Kidney tubule cell (primary cell): Measurements from ENCODE around the gene SSPN.

ENCODE experiments used
- DNase-seq: peaks from one replicate; pipeline ENCODE4 v3.0.0-alpha.2; 2018; ENCODE audit warnings: low spot score

Gene SSPN

DNA sequence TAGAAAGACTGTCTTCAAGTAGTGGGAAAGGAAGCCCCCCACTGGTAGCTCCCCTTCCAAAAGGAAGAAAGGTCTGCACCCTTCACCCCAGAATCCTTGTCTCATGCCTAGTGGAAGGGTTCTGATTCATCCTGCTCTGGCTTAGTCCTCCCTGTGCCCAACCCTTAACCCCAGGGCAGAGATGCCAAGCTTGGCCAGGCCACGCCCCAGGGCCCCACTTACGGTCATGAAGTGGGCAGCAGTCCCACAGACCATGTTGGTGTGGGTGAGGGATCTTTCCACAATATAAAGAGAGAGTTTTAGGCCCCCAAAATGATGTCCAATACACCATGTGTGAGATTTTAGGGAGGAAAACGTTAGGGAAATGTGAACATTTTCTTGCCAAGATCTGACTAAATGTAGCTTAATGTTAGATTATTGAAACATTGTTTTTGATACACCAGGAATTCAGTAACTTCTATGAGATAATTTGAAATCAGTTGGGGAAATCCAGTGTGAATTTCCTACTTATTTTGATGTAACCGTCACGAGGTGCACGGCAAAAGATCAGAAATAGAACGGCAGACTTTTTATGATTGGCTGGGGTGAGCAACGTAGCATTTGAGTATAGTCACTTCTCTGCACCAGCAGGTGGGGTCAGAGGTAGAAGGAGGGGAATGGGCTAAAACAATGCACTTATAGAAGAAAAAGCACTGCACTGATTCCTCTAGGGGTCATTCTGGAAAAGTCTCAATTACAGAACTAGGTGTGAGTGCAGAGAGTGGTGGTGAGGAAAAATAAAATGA lies 8.2 kb upstream of the SSPN start:
- DNase-seq: no peak

DNA sequence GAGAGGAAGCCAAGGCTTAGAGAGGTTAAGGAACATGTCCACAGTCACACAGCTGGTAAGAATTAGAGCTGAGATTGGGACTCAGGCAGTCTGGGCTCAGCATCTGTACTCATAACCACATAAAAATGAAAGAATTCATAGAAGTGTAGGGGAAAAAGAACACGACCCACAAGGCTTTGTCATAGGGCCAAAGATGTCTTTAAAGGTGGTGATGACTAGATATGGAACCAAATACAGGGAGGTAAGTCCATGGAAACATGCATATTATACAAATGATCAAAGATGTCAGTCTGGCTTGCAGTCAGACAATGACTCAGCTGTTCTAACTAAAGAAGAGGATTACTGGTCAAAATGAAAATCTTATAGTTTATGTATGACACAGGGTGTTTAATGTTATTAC lies 7.2 kb upstream of the SSPN start:
- peak; percentile 53 for DNase-seq

DNA sequence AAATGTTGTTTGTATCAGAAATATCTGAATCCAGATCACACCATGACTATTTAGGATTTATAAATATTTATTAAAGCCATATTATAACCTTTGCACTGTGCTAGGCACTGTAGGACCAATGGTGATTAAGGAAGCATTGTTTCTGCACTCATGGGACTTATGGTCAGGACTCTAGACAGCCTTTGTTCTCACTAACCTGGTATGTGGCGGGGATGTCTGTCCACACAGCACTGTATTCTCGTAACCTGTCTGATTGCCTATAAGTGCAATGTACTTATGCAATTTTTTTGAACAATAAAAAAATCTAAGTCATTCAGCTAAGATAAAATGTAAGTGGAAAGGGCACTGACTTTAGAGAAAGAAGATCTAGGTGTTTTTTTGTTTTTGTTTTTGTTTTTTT lies 6.7 kb upstream of the SSPN start:
- DNase-seq: no peak

DNA sequence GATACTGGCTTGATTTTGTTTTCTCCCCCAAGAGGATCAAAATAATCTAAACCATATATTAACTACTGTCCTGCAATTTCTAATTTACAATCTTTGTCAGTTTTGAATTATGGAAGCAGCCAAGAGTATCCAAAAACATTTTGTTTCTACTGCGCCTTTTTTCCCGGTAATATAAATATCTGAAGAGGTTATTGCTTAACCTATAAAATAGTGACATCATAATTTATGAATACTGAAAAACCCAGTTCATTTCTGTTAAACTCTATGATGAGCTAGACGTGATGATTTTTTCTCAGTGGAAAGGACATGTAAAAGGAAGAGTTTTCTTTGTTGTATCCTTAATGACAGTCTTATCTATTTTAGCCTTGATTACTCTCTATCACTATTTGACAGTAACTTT lies 3.2 kb upstream of the SSPN start:
- DNase-seq: no peak

DNA sequence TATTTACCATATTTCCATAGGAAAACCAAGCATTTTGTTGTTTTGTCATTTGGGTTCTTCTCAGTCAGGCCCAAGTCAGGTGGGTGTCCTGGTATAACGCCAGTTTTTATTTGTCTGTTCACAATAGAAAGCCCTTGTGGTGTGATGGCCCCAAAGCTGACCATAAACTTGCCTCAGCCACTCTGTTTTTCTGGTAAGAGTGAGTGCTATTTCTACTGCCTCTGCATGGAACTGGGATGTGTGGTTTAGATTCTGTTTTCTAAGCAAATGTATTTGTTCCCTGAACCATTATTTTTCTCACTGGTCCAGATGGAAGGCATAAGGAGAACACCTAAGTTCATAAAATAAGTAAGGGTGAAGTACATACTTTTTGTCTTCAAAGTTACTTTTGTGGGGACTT lies 1.8 kb upstream of the SSPN start:
- DNase-seq: no peak

DNA sequence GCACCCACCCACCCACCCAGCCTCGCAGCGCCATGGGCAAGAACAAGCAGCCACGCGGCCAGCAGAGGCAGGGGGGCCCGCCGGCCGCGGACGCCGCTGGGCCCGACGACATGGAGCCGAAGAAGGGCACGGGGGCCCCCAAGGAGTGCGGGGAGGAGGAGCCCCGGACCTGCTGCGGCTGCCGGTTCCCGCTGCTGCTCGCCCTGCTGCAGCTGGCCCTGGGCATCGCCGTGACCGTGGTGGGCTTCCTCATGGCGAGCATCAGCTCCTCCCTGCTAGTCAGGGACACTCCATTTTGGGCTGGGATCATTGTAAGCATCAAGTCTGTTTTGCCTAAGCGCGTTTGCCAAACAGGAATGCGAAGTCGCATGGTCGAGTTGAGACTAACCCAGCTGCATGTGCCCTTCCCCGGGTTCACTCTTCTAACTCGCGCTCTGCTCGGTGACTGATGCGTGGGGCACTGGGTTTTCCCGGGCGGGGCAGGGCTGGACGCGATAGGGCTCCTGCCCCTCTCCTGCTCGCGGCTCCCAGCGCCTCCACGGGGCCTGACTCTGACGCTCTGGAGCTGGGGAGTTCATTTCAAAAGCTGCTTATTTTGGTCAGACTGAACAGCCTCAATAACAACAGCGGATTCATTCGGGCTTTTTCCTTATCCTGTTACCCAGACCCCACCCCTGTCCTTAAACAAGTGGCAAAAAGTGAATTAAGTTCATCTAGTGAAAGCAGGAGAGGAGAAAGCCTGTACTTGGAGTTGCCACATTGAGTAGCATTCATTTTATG lies 458 bp downstream of the SSPN start:
- peak; percentile 63 for DNase-seq

DNA sequence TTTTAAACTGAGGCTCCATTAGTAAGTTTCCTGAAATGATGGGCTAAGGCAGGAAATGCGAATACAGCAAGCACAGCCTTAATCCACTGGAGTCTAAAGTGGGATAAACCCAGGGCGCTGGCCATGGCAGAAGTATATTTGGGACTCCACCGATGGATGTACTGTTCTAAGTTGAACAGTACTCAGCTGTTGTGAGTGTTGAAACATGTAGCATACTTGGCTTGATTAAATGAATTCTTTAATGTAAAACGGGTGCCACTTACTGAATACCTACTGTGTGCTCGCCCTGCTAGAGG lies 996 bp downstream of the SSPN start:
- no peak for DNase-seq

DNA sequence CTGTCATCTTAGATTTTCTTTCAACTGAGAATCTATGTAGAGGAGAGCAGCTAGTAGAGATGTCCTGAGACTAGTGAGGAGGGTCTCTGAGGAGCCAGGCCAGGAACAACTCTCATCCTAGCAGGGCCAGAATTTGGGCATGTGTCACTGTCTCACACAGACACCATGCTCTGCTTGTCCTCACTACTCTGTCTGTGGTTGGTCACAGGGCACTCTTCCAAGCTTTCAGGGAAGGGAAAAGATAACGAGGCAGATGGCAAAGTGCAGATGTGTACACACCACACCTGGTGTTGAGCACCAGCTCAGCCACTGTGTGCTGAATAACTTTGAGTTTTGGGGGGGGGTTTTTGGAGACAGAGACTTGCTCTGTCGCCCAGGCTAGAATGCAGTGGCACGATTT lies 2.5 kb downstream of the SSPN start:
- no peak for DNase-seq

DNA sequence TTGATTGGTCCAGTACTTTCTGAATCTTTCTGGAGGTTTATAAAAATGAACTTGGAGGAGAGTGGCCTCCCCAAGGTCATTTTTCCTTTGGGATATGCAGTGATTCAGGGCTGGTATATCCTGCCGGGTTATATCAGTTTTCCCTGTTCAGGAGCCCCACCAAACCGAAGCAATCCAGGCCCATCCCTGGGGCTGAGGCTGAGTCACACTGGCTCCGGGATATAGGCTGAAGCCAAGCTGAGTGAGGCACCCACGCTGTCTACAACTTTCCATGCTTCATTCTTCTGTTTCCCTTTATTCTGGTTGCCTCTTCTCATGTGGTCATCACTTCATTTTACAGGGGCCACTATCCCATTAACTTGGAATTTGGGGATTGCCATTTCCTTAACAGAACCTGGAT lies 3.4 kb downstream of the SSPN start:
- peak; percentile 23 for DNase-seq

DNA sequence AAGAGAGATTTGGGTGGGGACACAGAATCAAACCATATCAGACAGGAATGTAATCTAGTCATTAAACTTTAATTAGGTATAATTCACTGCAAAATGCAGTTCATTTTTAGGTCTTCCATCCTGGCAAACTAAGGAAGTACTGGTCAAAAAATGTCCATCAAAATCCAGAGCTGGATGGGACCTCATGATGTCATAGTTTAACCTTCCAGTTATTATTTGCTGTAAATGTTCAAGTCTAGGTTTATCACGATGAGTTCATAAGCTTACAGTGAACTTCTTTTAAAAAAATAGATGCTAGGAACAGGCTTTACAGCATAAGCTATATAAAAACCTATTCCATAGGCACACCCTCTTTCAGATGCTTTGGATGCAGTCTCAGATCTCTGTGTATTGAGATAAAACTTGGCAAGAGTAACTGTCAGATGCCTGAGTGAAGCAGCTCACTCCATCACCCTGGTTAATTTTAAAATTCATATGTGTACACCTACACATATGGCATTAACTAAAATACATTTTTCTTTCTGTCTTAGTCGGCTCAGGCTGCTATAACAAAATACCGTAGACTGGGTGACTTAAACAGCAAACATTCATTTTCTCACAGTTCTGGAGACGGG lies 7.9 kb downstream of the SSPN start:
- DNase-seq: no peak

DNA sequence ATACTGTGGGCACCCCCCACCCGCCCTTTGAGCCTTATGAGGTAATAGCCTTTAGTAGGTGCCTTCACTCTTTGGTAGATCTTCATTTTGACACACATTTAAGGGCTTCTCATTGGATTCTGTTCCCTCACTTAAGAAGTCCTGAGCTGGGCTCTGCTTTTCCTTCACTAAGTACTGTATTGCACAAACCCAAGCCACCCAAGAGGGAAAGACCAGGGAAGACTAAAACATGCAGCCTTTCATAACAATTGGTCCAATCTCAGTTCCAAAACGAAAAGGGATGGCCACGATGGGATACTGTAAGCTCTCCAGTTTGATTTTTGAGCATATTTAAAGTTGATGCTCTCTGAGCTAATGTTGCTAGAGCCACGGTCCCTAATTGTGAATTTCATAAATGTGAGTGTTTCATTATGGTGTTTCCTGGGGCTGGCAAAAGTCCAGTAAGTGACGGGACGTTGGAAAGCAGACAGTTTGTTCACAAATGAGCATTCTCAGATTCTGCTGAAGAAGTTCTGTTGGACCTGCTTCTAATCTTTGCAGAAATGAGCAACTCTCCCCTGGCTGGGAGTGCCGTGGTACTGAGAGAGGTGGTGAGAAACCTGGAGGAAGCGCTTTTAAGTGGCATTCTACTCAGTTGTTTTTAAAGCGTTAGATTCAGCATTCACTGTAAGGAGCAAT lies 9.4 kb downstream of the SSPN start:
- DNase-seq: no peak

DNA sequence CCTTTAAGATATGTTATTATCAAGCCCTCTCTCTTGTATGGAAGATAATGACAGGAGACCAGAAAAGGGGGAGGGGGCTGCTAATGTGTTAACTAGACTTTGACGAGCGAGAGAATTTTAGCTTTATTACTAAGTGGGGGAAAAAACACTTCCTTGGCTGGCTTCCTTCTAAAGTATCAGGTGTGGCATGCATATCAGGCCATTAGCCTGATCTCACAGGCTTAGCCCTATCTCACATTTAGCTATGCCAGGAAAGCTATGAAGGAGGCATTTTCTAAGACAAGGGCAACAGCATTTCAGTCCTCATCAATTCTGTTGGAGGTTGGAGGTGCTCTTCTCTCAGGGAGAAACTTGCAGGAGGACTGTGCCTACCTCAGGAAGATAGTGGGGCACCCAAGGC lies 9.9 kb downstream of the SSPN start:
- DNase-seq: no peak

DNA sequence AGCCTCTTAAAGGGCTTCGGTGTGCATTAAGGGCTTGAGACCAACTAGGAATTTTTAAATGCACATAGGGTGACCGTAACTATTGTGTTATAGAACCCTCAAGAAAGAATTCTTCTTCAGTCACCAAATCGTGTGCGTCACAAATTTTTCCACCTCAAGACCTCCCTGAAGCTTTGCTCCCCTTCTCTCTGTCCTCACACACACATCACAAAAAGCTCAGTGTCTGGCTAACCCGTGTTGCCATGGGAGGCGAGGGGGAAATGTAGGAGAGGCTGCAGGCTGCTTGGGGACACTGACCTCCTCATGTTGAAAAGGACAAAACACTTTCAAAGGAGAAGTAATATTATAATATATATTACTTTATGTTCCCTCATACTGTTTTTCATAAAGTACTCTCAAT lies 10.6 kb downstream of the SSPN start:
- DNase-seq: no peak

DNA sequence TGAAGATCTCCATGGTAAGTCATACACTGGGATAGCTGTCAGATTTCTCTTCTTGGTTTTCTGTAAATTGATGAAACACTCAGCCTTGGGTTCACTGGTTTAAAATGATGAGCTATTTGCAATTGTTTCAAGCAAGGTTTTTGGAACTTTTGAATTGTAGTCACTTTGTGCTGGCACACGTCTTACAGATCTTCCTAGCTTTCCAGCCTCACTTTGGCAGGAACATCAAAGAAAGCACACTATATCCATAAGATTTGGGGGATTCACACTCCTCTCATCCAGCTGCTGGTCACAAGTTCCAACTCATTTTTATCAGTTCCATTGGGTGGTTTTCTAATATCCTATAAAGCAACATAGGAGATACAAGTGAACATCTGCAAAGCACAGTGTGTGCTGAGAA lies 16.0 kb downstream of the SSPN start:
- no peak for DNase-seq

DNA sequence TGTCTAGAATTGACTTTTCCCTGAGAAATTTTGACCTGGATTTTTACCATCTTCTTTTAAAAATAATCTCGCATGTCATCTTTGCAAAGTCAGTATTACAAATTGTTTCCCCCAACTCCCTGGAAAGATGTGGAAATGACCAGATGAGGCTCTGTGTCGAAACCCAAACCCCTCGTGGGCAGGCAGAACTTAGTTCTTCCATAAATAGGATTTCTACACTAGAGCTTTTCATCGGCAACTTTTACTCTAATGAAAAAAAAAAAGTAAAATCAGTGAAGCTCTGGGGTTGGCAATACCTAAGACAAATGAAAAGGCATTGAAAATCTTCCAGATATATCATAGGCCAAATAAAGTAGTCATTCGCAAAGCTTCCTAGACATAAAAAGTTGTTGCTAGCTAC lies 17.0 kb downstream of the SSPN start:
- DNase-seq: no peak

DNA sequence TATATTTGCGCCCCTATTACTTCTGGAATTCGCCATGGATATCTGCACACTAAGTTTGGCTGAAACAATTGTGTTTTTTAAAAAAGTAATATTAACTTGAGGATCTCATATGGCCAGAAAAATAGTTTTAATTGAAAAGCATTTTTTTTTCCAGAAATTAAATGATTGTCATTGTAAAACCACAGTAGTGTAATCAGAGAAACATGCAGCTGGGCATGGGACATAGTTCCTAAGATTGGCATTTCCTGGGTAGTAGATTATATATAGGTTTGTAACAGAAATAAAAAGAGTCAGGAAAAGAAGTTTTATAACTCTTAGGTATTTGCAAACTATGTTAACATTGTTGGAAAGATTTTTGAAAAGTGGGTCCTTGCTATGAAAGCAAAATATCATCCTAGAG lies 17.6 kb downstream of the SSPN start:
- DNase-seq: no peak

DNA sequence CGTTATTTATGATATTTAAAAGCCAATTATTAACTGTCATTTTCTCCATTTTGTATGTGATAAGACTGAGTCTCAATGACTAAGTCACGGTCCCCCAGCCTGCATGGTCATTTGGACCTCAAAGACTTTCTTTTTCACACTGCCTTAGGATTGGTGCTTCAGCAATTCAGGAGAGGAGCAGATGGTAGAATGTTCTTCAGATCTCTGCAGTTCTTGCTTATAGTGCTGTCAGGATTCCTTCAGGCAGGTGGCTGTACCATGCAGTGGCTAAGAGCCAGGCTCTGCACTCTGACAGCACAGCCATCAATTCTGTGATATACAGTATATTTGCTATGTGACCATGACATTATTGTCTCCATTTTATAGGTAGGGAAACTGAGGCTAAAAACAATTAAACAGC lies 18.7 kb downstream of the SSPN start:
- no peak for DNase-seq

DNA sequence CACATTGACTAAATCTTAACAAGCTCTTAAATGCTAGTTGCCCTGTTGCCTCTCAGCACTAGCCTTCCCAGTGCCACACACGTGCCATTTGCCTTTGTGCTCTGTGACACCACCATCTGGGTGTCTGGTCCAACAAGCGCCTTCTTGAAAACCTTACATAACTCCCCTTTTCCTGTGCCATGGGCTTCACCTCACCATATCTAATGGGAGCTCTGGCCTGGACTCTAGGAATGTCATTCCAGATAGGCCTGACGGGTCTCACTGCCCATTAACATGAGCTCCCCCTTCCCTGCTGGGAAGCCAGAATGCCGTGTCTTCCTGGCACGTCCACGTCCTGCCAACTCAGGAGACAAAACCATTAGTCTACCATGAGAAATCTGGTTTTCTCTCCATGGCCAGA lies 24.4 kb downstream of the SSPN start:
- no peak for DNase-seq

DNA sequence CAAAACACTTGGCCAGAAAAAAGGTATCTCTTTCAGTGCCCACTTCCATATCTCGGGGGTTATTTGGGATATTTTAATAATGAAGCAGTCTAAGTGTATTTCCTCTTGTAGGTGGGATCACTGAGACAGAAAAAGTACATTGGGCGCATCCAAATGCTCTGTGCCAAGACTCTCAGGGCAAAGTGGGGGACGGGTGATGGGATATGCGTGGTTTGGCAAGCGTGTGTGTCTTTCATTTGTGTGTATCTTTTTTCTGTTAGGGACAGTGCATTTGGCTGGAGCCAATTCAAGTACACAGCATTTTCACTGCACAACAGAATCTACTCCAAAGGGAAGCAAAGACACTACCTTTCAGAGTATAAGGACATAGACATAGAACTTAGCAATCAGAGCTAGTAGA lies 29.3 kb downstream of the SSPN start:
- no peak for DNase-seq

DNA sequence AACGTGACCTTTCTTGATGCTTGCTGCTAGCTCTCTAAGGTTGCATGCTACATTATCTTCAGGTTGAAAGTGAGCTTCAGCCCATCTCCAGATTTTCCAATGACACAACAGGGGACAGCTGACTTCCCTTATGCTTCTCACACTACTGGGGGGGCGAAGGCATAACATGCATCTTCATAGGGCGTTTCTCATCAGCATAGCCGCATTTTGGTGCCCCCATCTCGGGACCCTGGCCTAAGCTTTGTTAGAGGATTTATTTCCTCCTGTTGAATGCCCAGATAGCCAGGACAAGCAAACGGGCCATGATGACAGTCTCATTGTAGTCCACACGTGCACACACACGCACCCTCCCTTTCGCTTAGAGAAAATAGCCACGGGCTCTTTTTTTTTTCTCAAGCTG lies 30.7 kb downstream of the SSPN start:
- DNase-seq: no peak

DNA sequence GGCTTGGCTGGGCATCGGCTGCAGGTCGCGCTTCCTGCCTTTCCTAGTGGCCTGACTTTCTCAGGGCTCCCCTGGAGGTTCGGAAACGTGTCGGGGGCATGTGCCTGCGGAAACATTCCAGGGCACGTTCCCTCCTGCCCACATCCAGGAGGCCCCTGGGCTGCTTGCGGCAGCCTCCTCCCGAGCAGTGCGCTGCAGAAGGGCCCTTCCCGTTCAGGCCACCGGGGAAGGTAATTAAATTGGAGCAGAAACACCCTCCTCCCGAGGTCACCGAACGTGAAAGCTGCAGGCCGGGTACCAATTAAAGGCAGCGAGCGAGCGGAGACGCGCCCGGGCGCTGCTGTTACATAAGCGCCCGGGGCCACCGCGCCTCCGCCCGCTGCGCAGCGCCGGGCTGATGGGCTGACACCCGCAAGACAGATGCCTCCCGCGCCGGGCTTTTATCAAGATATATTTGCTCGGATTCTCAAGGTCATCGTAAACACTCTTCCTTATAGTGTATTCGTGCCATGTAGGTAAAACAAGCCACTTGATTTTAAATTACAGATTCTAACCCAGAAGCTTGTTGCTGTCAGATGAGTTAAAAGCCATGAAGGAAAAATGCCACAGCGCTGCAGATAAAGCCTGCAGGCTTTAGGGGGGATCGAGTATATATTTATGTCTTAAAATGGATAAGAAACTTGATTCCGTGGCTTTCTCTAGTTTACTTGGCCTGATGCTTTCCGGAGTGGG lies 31.4 kb downstream of the SSPN start:
- DNase-seq: peak; percentile 64

DNA sequence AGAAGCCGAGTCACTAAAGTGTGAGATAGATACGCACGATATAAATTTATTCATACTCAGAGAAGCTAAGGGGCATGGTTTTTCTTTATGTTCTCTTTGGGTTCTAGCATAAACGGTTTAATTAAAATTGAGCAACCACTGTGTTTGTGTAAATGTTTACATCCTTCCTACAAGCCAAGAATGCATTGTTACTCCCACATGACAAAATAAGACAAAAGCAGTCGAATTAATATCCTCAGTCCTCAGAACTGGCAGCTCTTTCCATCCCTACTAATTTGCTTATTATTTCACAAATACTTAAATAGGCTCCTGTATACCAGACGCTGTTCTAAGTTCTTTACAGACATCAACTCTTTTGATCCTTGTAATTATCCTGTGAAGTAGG lies 32.0 kb downstream of the SSPN start:
- DNase-seq: no peak
